Measurements from ENCODE around the gene SPATA16.

DNA sequence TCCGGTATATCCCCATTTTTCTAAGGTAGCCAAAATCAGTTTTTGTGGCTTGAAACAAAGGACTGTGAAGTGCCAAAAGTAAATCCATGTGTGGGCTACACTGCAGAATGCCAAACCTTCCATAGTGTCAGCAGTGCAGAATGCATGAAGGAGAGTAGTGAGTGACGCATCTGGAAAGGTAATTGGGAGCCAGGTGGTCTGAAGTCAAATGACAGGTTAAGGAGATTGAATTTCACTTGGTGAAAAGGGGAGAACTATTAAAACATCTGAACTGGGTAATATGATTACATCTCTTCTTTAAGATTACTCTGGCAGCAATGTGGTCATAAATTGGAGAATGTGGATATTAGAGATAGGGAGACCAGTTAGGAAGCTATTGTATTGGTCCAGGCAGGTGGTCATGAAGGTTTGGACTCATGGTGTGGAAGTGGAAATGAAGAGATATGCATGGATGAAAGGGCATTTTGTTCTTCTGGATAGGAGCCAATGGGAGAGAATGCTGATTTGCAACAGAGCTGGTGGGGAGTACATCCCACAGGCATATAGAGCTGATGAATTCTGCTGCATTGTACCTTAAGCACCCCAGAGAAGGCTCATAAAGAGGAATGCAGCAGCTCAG is 272.3 kb downstream of the SPATA16 start:
- TF ChIP-seq CTCF (conservative IDR thresholded peaks at IDR 0.05; ENCODE audit: low read length) (no peak), EZH2phosphoT487 (IDR thresholded peaks at IDR 0.05; ENCODE audit: borderline replicate concordance) (no peak)

All from Loucy (cell line).